ENCODE results near the gene RNF32.
"Not testable (repeated sequence)": the region's sequence is repeated elsewhere in the genome, so short reads cannot be mapped to it uniquely, and the experiment has no call there.

RNF32 gene

GRCh38 chr7:156628562-156628961, 12.0 kb upstream of the RNF32 start:
- TF ChIP-seq SNAI2 (CRISPR knock-in tag; IDR thresholded peaks at IDR 0.05) (no peak), CSRNP3 (CRISPR knock-in tag; IDR thresholded peaks at IDR 0.05) (no peak), TSHZ2 (CRISPR knock-in tag; IDR thresholded peaks at IDR 0.05) (no peak), ZFP3 (CRISPR knock-in tag; IDR thresholded peaks at IDR 0.05) (no peak), ZFP30 (CRISPR knock-in tag; IDR thresholded peaks at IDR 0.05) (no peak), OSR1 (CRISPR knock-in tag; IDR thresholded peaks at IDR 0.05) (no peak)
- TF ChIP-seq, protein P1, sequence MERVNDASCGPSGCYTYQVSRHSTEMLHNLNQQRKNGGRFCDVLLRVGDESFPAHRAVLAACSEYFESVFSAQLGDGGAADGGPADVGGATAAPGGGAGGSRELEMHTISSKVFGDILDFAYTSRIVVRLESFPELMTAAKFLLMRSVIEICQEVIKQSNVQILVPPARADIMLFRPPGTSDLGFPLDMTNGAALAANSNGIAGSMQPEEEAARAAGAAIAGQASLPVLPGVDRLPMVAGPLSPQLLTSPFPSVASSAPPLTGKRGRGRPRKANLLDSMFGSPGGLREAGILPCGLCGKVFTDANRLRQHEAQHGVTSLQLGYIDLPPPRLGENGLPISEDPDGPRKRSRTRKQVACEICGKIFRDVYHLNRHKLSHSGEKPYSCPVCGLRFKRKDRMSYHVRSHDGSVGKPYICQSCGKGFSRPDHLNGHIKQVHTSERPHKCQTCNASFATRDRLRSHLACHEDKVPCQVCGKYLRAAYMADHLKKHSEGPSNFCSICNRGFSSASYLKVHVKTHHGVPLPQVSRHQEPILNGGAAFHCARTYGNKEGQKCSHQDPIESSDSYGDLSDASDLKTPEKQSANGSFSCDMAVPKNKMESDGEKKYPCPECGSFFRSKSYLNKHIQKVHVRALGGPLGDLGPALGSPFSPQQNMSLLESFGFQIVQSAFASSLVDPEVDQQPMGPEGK (CRISPR knock-in tag; IDR thresholded peaks at IDR 0.05; ENCODE audit: borderline replicate concordance) = no peak
- no peak for ATAC-seq

DNA sequence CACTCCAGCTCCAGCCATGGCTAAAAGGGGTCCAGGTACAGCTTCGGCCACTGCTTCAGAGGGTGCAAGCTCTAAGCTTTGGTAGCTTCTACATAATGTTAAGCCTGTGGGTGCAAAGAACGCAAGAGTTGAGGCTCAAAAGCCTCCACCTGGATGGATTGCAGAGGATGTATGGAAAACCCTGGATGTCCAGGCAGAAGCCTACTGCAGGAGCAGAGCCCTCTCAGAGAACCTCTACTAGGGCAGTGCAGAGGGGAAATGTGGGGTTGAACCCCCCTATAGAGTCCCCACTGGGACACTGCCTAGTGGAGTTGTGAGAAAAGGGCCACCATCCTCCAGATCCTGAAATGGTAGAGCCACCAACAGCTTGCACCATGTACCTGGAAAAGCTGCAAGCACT, 10.7 kb upstream of the RNF32 start:
- ATAC-seq = no peak
- TF ChIP-seq GLIS3 (CRISPR knock-in tag; IDR thresholded peaks at IDR 0.05) (no peak), ZNF8 (CRISPR knock-in tag; IDR thresholded peaks at IDR 0.05) (no peak), OSR1 (CRISPR knock-in tag; IDR thresholded peaks at IDR 0.05) (no peak), SNAI2 (CRISPR knock-in tag; IDR thresholded peaks at IDR 0.05) (no peak), ESRRG (CRISPR knock-in tag; IDR thresholded peaks at IDR 0.05) (no peak), TOX (CRISPR knock-in tag; IDR thresholded peaks at IDR 0.05; ENCODE audit: borderline replicate concordance) (no peak)

- TF ChIP-seq PPARA (CRISPR knock-in tag; IDR thresholded peaks at IDR 0.05; ENCODE audit: borderline replicate concordance) = no peak
- no peak for TF ChIP-seq ZC3H10 (CRISPR knock-in tag; IDR thresholded peaks at IDR 0.05)
- TF ChIP-seq, protein P2, sequence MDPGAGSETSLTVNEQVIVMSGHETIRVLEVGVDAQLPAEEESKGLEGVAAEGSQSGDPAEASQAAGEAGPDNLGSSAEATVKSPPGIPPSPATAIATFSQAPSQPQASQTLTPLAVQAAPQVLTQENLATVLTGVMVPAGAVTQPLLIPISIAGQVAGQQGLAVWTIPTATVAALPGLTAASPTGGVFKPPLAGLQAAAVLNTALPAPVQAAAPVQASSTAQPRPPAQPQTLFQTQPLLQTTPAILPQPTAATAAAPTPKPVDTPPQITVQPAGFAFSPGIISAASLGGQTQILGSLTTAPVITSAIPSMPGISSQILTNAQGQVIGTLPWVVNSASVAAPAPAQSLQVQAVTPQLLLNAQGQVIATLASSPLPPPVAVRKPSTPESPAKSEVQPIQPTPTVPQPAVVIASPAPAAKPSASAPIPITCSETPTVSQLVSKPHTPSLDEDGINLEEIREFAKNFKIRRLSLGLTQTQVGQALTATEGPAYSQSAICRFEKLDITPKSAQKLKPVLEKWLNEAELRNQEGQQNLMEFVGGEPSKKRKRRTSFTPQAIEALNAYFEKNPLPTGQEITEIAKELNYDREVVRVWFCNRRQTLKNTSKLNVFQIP (CRISPR knock-in tag; IDR thresholded peaks at IDR 0.05; ENCODE audit: borderline replicate concordance, low read depth) = no peak
- TF ChIP-seq TCF4 (CRISPR knock-in tag; IDR thresholded peaks at IDR 0.05; ENCODE audit: borderline replicate concordance) = no peak
- no peak for TF ChIP-seq OSR1 (CRISPR knock-in tag; IDR thresholded peaks at IDR 0.05)
- TF ChIP-seq ESRRG (CRISPR knock-in tag; IDR thresholded peaks at IDR 0.05) = no peak
- no peak for TF ChIP-seq ISL1 (CRISPR knock-in tag; IDR thresholded peaks at IDR 0.05)
- TF ChIP-seq CSDC2 (CRISPR knock-in tag; IDR thresholded peaks at IDR 0.05) = no peak
- no peak for TF ChIP-seq TOX (CRISPR knock-in tag; IDR thresholded peaks at IDR 0.05; ENCODE audit: borderline replicate concordance)
- no peak for ATAC-seq
These were observed 6.5 kb upstream of the RNF32 start for GRCh38 chr7:156634117-156634516.

DNA sequence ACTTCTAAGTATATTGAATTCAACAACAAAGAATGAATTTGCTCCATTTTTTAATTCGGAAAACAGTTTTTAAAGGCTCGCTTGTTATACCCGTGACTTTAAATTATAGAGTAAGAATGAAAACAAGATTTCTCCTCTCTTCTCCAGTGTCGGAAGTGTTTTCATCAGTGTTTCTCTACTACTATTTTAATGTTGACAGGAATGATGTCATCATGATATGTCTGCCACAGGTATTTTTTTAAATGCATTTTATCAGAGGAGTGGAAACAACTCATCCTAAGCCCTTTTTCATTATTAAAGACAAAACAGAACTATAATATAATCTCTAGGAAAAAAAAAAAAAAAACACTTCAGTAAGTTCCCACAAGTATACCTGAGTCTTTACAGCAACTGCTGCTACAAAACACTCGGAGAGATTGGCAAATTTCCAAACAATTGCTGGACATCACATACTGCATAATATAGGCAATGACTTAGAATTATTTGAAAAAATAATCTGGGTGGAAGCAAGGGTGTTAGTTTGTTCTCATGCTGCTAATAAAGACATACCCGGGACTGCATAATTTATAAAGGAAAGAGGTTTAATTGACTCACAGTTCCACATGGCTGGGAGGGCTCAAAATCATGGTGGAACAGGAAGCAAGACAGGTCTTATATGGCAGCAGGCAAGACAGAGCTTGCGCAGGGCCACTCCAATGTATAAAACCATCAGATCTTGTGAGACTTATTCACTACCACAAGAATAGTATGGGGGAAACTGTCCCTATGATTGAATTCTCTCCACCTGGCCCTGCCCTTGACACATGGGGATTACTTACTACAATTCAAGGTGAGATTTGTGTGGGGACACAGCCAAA, 4.8 kb upstream of the RNF32 start:
- no peak for ATAC-seq
- no peak for TF ChIP-seq ZNF70 (CRISPR knock-in tag; IDR thresholded peaks at IDR 0.05)
- TF ChIP-seq ZFP3 (CRISPR knock-in tag; IDR thresholded peaks at IDR 0.05) = no peak
- no peak for TF ChIP-seq BACH2 (CRISPR knock-in tag; IDR thresholded peaks at IDR 0.05; ENCODE audit: borderline replicate concordance)
- no peak for TF ChIP-seq ZC3H10 (CRISPR knock-in tag; IDR thresholded peaks at IDR 0.05)
- no peak for TF ChIP-seq ZNF8 (CRISPR knock-in tag; IDR thresholded peaks at IDR 0.05)
- TF ChIP-seq ARNTL (CRISPR knock-in tag; IDR thresholded peaks at IDR 0.05; ENCODE audit: borderline replicate concordance, low read depth) = no peak

DNA sequence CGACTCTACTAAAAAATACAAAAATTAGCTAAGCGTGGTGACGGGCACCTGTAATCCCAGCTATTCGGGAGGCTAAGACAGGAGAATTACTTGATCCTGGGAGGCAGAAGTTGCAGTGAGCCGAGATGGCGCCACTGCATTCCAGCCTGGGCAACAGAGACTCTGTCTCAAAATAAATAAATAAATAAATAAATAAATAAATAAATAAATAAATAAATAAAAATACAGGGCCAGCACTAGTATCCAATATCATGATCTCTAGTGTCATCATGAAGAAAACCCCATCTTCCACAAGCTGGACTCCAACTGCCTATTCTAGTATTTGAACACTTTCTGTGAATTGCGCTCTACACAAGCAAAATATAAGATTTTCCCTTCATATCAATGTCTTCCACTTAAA, 3.5 kb upstream of the RNF32 start:
- ATAC-seq = not testable (repeated sequence)
